GM23248 (cell line): ENCODE data around the gene RALGPS1. TPM values are rescaled to one million over a fixed set of nuclear protein-coding genes. Genes with fewer than 3 reads are reported as not detected.
"Not testable (repeated sequence)": the region's sequence is repeated elsewhere in the genome, so short reads cannot be mapped to it uniquely, and the experiment has no call there.

Experiments used
- DNase-seq: peaks from one replicate; pipeline ENCODE4 v3.0.0-alpha.2; 2015
- H2AFZ ChIP-seq: fragments of 200-600 bp; sonication (generic); 2 replicates; pipeline ENCODE4 v1.6.1; 2016; ENCODE audit warnings: antibody characterized with exemption
- H3F3A ChIP-seq: fragments of 200-600 bp; sonication (generic); 2 replicates; pipeline ENCODE4 v1.6.1; 2016; ENCODE audit warnings: mild to moderate bottlenecking, antibody characterized with exemption, mixed run types; ENCODE audit not compliant: insufficient read depth
- H3K27ac ChIP-seq: fragments of 200-600 bp; sonication (generic); 2 replicates; pipeline ENCODE4 v1.5.1; 2016; ENCODE audit warnings: mild to moderate bottlenecking
- H3K27me3 ChIP-seq: fragments of 200-600 bp; sonication (generic); replicated peaks from 2 replicates; pipeline ENCODE4 v1.6.1; 2016; ENCODE audit warnings: mild to moderate bottlenecking; ENCODE audit not compliant: insufficient read depth
- H3K36me3 ChIP-seq: fragments of 200-600 bp; sonication (generic); 2 replicates; pipeline ENCODE4 v1.6.1; 2016; ENCODE audit warnings: low read depth, mild to moderate bottlenecking
- H3K4me1 ChIP-seq: fragments of 200-600 bp; sonication (generic); 2 replicates; pipeline ENCODE4 v1.6.1; 2016; ENCODE audit warnings: mild to moderate bottlenecking; ENCODE audit not compliant: insufficient read depth
- H3K4me2 ChIP-seq: fragments of 200-600 bp; sonication (generic); one replicate; pipeline ENCODE4 v1.6.1; 2016; ENCODE audit warnings: mild to moderate bottlenecking; ENCODE audit not compliant: unreplicated experiment
- H3K4me3 ChIP-seq: fragments of 200-600 bp; sonication (generic); 2 replicates; pipeline ENCODE4 v1.5.1; 2016; ENCODE audit warnings: mild to moderate bottlenecking
- H3K79me2 ChIP-seq: fragments of 200-600 bp; sonication (generic); 2 replicates; pipeline ENCODE4 v1.6.1; 2016; ENCODE audit warnings: mild to moderate bottlenecking; ENCODE audit not compliant: insufficient read depth
- H3K9ac ChIP-seq: fragments of 200-600 bp; sonication (generic); 2 replicates; pipeline ENCODE4 v1.6.1; 2016; ENCODE audit warnings: mild to moderate bottlenecking
- H3K9me2 ChIP-seq: fragments of 200-600 bp; sonication (generic); 2 replicates; pipeline ENCODE4 v1.6.1; 2016; ENCODE audit warnings: mixed run types, mild to moderate bottlenecking, moderate library complexity; ENCODE audit not compliant: insufficient read depth
- H3K9me3 ChIP-seq: fragments of 200-600 bp; sonication (generic); one replicate; pipeline ENCODE4 v1.6.1; 2017; ENCODE audit warnings: low read depth
- H4K20me1 ChIP-seq: fragments of 200-600 bp; sonication (generic); 2 replicates; pipeline ENCODE4 v1.6.0; 2016; ENCODE audit not compliant: insufficient read depth
- EZH2 ChIP-seq: fragments of 200-600 bp; sonication (generic); IDR thresholded peaks from 2 replicates; pipeline ENCODE4 v1.6.1; 2018; ENCODE audit warnings: antibody characterized with exemption, mild to moderate bottlenecking; ENCODE audit not compliant: insufficient read depth, poor library complexity, severe bottlenecking
- EZH2phosphoT487 ChIP-seq: fragments of 200-600 bp; sonication (generic); IDR thresholded peaks from 2 replicates; pipeline ENCODE4 v1.6.1; 2018; ENCODE audit warnings: antibody characterized with exemption, moderate library complexity, mild to moderate bottlenecking, low read depth; ENCODE audit not compliant: insufficient read depth
- WGBS, 2 experiments: methylation state at CpG; one replicate each; pipeline ENCODE4 v1.1.6; 2015 to 2017; ENCODE audit warnings: low lambda C conversion rate in 2 of 2, low coverage in 1 of 2; ENCODE audit errors: missing lambda C conversion rate in 2 of 2; 5-methylcytosine and 5-hydroxymethylcytosine counted together
- in situ Hi-C: fragments of 300-500 bp; cut with MboI; formaldehyde crosslinking; loops from 2 replicates; pipeline ENCODE4 v1.15.0; 2020
- polyA plus RNA-seq: library from polyadenylated mRNA; unstranded; fragments of >200 nt; fragmentation: Nextera tagmentation; extraction: Ambion mirVana; gene quantifications from 2 replicates; pipeline ENCODE4 v1.2.1, GENCODE V29; 2016
- total RNA-seq: library from RNA; depleted of rRNA; stranded (reverse); fragments of >200 nt; shearing (Covaris generic); gene quantifications from 2 replicates; pipeline ENCODE4 v1.2.3, GENCODE V29; 2014

The RALGPS1 gene
- total and polyA plus RNA-seq, 2 experiments from 2014 or later: 0.54 to 1.8 TPM

- Histone ChIP-seq H3K79me2 (no peaks in the 10 kb centered on the region), H3K4me3 (no peak overlapping the region), H3K9me2 (no peaks in the 10 kb centered on the region), H4K20me1 (no peaks in the 10 kb centered on the region), H3K9me3 (no peaks in the 10 kb centered on the region), H3K4me1 (no peaks in the 10 kb centered on the region), H3K27me3 (no peaks in the 10 kb centered on the region; the same call in 1 of the 2 replicates), H3K27ac (no peak overlapping the region), H3K9ac (no peak overlapping the region), H3K4me2 (no peak overlapping the region), H3K36me3 (no peaks in the 10 kb centered on the region), H2AFZ (no peak overlapping the region), H3F3A (no peaks in the 10 kb centered on the region)
- in situ Hi-C loops: no loop called here
- TF ChIP-seq EZH2 (no peak), EZH2phosphoT487 (no peak)
- 94 to 98% methylated on average over 8 of the region's 8 CpGs for WGBS, 2 experiments
- no peak for DNase-seq
These were observed 230.3 kb downstream of the RALGPS1 start for GRCh38 chr9:127144670-127145445.

DNA sequence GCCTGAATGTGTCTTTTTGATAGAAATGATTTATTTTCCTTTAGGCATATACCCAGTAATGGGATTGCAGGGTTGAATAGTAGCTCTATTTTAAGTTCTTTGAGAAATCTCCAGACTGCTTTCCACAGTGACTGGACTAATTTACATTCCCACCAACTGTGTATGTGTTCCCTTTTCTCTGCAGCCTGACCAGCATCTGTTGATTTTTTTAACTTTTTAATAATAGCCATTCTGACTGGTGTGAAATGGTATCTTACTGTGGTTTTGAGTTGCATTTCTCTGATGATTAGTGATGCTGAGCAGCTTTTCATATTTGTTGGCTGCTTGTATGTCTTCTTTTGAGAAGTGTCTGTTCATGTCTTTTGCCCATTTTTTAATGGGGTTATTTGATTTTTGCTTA lies 232.3 kb downstream of the RALGPS1 start:
- H3K36me3 ChIP-seq, H3K9me3 ChIP-seq, H3K27me3 ChIP-seq, H3K4me1 ChIP-seq, H3K9ac ChIP-seq, in situ Hi-C loops, H3F3A ChIP-seq, H3K27ac ChIP-seq, H4K20me1 ChIP-seq, H3K9me2 ChIP-seq, H3K4me2 ChIP-seq, H3K79me2 ChIP-seq, H2AFZ ChIP-seq, H3K4me3 ChIP-seq: not testable (repeated sequence)
- DNase-seq: peak; percentile 19

- Histone ChIP-seq H3K4me1 (no peaks in the 10 kb centered on the region), H3K27ac (no peak overlapping the region), H3K9me3 (no peaks in the 10 kb centered on the region), H3K27me3 (no peaks in the 10 kb centered on the region; the same call in 1 of the 2 replicates), H4K20me1 (no peaks in the 10 kb centered on the region), H3K79me2 (no peaks in the 10 kb centered on the region), H2AFZ (no peak overlapping the region), H3K9me2 (no peaks in the 10 kb centered on the region), H3K36me3 (no peaks in the 10 kb centered on the region), H3K9ac (no peak overlapping the region), H3K4me2 (no peak overlapping the region), H3F3A (no peaks in the 10 kb centered on the region), H3K4me3 (no peak overlapping the region)
- no peak for DNase-seq
- 74 to 77% methylated on average over 2 of the region's 2 CpGs for WGBS, 2 experiments
- TF ChIP-seq EZH2phosphoT487: no peak
- TF ChIP-seq EZH2: no peak
- in situ Hi-C loops: no loop called here
These were observed 232.7 kb downstream of the RALGPS1 start for GRCh38 chr9:127147251-127147650.

DNA sequence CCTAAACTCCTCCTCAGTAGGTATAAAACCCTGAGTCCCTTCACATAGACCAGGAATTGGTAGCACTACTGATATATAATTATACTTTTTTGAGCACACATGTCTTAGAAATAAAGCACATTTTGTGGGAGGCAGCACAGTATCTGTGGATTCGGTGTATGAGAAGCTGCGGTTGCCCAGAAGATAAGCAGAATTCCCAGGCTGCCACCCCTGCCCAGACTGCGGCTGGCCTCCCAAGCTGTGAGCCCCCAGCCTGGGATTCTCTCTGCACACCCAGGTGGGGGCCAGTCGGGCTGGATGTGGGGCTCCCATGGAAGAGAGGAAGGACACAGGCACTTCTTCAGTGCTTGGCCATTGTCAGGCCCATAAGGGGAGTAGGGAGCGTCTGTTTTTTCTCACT lies 233.4 kb downstream of the RALGPS1 start:
- Histone ChIP-seq H3K79me2 (no peaks in the 10 kb centered on the region), H3K4me3 (no peak overlapping the region), H3K9me2 (no peaks in the 10 kb centered on the region), H3K27me3 (no peaks in the 10 kb centered on the region; the same call in 1 of the 2 replicates), H3K4me1 (no peaks in the 10 kb centered on the region), H4K20me1 (no peaks in the 10 kb centered on the region), H3K36me3 (no peaks in the 10 kb centered on the region), H2AFZ (no peak overlapping the region), H3K27ac (no peak overlapping the region), H3K4me2 (no peak overlapping the region), H3F3A (no peaks in the 10 kb centered on the region), H3K9me3 (no peaks in the 10 kb centered on the region), H3K9ac (no peak overlapping the region)
- in situ Hi-C loops: no loop called here
- WGBS, 2 experiments: 88 to 94% methylated on average over 5 of the region's 5 CpGs
- TF ChIP-seq EZH2 (no peak), EZH2phosphoT487 (no peak)
- no peak for DNase-seq

- Histone ChIP-seq H4K20me1 (no peaks in the 10 kb centered on the region), H3K36me3 (no peaks in the 10 kb centered on the region), H3K27me3 (no peaks in the 10 kb centered on the region; the same call in 1 of the 2 replicates), H3K79me2 (no peaks in the 10 kb centered on the region), H3K4me1 (no peaks in the 10 kb centered on the region), H3K27ac (no peak overlapping the region), H3K9ac (no peak overlapping the region), H3K9me3 (no peaks in the 10 kb centered on the region), H3K4me3 (no peak overlapping the region), H2AFZ (no peak overlapping the region), H3F3A (no peaks in the 10 kb centered on the region), H3K9me2 (no peaks in the 10 kb centered on the region), H3K4me2 (no peak overlapping the region)
- WGBS, 2 experiments: 94 to 95% methylated on average over 7 of the region's 7 CpGs
- TF ChIP-seq EZH2 (no peak), EZH2phosphoT487 (no peak)
- DNase-seq: no peak
- in situ Hi-C loops: no loop called here
These were observed 234.4 kb downstream of the RALGPS1 start for GRCh38 chr9:127149010-127149409.
